Keratinocyte (primary cell): Measurements from ENCODE around the gene MAP3K5.

ENCODE experiments used
- EZH2 ChIP-seq: IDR thresholded peaks from one replicate; pipeline ENCODE4 v1.6.1; 2012; ENCODE audit warnings: inconsistent platforms, mild to moderate bottlenecking, low read length, moderate library complexity
- TF ChIP-seq, protein P1 (sequence below), 3 experiments: IDR thresholded peaks in 1 of 3; conservative IDR thresholded peaks in 1 of 3; optimal IDR thresholded peaks in 1 of 3; 2 replicates in 2 of 3; 3 replicates in 1 of 3; pipeline versions ENCODE3 to v1.5.1; 2011; ENCODE audit warnings: low read length in 3 of 3, mild to moderate bottlenecking in 3 of 3, moderate library complexity in 2 of 3, control low read depth in 1 of 3, inconsistent platforms in 1 of 3; ENCODE audit not compliant: insufficient read depth in 2 of 3; ENCODE audit errors: extremely low read depth in 1 of 3

GRCh38 chr6:136544326-136544725, 248.0 kb downstream of the MAP3K5 start:
- TF ChIP-seq, protein P1, sequence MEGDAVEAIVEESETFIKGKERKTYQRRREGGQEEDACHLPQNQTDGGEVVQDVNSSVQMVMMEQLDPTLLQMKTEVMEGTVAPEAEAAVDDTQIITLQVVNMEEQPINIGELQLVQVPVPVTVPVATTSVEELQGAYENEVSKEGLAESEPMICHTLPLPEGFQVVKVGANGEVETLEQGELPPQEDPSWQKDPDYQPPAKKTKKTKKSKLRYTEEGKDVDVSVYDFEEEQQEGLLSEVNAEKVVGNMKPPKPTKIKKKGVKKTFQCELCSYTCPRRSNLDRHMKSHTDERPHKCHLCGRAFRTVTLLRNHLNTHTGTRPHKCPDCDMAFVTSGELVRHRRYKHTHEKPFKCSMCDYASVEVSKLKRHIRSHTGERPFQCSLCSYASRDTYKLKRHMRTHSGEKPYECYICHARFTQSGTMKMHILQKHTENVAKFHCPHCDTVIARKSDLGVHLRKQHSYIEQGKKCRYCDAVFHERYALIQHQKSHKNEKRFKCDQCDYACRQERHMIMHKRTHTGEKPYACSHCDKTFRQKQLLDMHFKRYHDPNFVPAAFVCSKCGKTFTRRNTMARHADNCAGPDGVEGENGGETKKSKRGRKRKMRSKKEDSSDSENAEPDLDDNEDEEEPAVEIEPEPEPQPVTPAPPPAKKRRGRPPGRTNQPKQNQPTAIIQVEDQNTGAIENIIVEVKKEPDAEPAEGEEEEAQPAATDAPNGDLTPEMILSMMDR (optimal IDR thresholded peaks at IDR 0.05 in 1 of 3, IDR thresholded peaks at IDR 0.05 in 1 of 3, conservative IDR thresholded peaks at IDR 0.05 in 1 of 3; ENCODE audit: extremely low read depth in 1 of 3, insufficient read depth in 2 of 3, low read length in 3 of 3), result no peak
- TF ChIP-seq EZH2, result no peak
